Measurements from ENCODE around the gene TMEM138. TPM values are rescaled to one million over a fixed set of nuclear protein-coding genes. Genes with fewer than 3 reads are reported as not detected.

Gene TMEM138
- total RNA-seq, 1 experiment from 2014 or later = 43.6 TPM

- H3K27me3 ChIP-seq (ENCODE audit: insufficient read depth, low read length) = no peaks in the 10 kb centered on the region
- H3K4me1 Mint-ChIP-seq = no peaks in the 10 kb centered on the region
Observed at GRCh38 chr11:61342207-61342803, 19.9 kb upstream of the TMEM138 start.

More at GRCh38 chr11:61342207-61342803, 19.9 kb upstream of the TMEM138 start:
- WGBS (ENCODE audit: extremely low coverage, insufficient read length, low lambda C conversion rate) = no CpG with 5 or more reads among the region's 20 CpGs
- Histone ChIP-seq H3K9ac (ENCODE audit: extremely low read depth, insufficient read length, low read length) (no peak overlapping the region), H3K14ac (ENCODE audit: insufficient read depth, low read length) (no peak overlapping the region), H3K18ac (ENCODE audit: insufficient read length, low read depth, low read length) (no peak overlapping the region), H2BK5ac (ENCODE audit: insufficient read length, low read length) (no peak overlapping the region), H3K56ac (ENCODE audit: insufficient read length, low read depth, low read length) (no peak overlapping the region), H2BK15ac (ENCODE audit: low read depth, low read length) (no peak overlapping the region), H2BK20ac (ENCODE audit: low read depth, low read length, poor library complexity, severe bottlenecking) (no peak overlapping the region), H3K23me2 (ENCODE audit: insufficient read length, low read depth, low read length, poor library complexity, severe bottlenecking) (no peaks in the 10 kb centered on the region), H4K20me1 (ENCODE audit: control insufficient read depth, insufficient read depth, insufficient read length) (no peaks in the 10 kb centered on the region), H2AK5ac (ENCODE audit: insufficient read length, low read length) (no peak overlapping the region), H3K4ac (ENCODE audit: low read depth, low read length) (no peak overlapping the region), H3K27ac (ENCODE audit: insufficient read length, low read depth, low read length) (no peak overlapping the region), H3K9me3 (ENCODE audit: control insufficient read depth, low read depth, low read length) (no peaks in the 10 kb centered on the region), H3T11ph (ENCODE audit: low read length) (no peak overlapping the region), H3K4me1 (ENCODE audit: insufficient read depth, low read length) (no peaks in the 10 kb centered on the region), H2BK12ac (ENCODE audit: insufficient read length, low read depth, low read length) (no peak overlapping the region), H3K79me1 (ENCODE audit: insufficient read depth, low read depth, low read length, poor library complexity, severe bottlenecking) (no peaks in the 10 kb centered on the region), H4K8ac (replicated peaks; ENCODE audit: insufficient read length, low read depth, low read length) (no peak overlapping the region), H4K5ac (ENCODE audit: insufficient read length, low read depth, low read length) (no peak overlapping the region), H2BK120ac (ENCODE audit: low read depth, low read length, poor library complexity, severe bottlenecking) (no peak overlapping the region), H3K23ac (ENCODE audit: insufficient read length, low read depth, low read length) (no peak overlapping the region), H3K4me2 (ENCODE audit: insufficient read depth, insufficient read length, low read length) (no peak overlapping the region), H3K79me2 (ENCODE audit: insufficient read depth, low read length) (no peaks in the 10 kb centered on the region), H2AFZ (ENCODE audit: low read length) (no peak overlapping the region), H4K91ac (ENCODE audit: insufficient read length, low read depth, low read length) (no peak overlapping the region)
- no peak for TF ChIP-seq CTCF (conservative IDR thresholded peaks at IDR 0.05)
- DNase-seq = no peak
- H3K9me3 Mint-ChIP-seq = no peaks in the 10 kb centered on the region; a peak in 1 of 5 replicates
- no peak overlapping the region for H3K4me3 Mint-ChIP-seq
- no peak overlapping the region for H3K27ac Mint-ChIP-seq
- peaks cover 5 to 52% (median 41%) of the 10 kb centered on the region in 3 experiments for H3K36me3 Mint-ChIP-seq (ENCODE audit: insufficient read depth in 1 of 3, low read depth in 3 of 3)
- H3K27me3 Mint-ChIP-seq (ENCODE audit: low read depth) = no peaks in the 10 kb centered on the region
